Ishikawa (cell line): ENCODE results near the gene DLG3.

Experiments
- CEBPB ChIP-seq: IDR thresholded peaks from 2 replicates; pipeline ENCODE4 v1.6.1; 2012
- CREB1 ChIP-seq: IDR thresholded peaks from 2 replicates; pipeline ENCODE4 v1.6.1; 2012; ENCODE audit warnings: low read depth
- EGR1 ChIP-seq: IDR thresholded peaks from 2 replicates; pipeline ENCODE4 v1.6.1; 2012
- EP300 ChIP-seq: IDR thresholded peaks from 2 replicates; pipeline ENCODE4 v1.6.1; 2012; ENCODE audit warnings: borderline replicate concordance
- FOXM1 ChIP-seq: IDR thresholded peaks from 2 replicates; pipeline ENCODE4 v1.6.1; 2012; ENCODE audit warnings: low read depth, borderline replicate concordance
- MAX ChIP-seq: IDR thresholded peaks from 2 replicates; pipeline ENCODE4 v1.6.1; 2012
- NFIC ChIP-seq: IDR thresholded peaks from 2 replicates; pipeline ENCODE4 v1.6.1; 2012
- RAD21 ChIP-seq: IDR thresholded peaks from 2 replicates; pipeline ENCODE4 v1.6.1; 2012; ENCODE audit warnings: low read depth
- REST ChIP-seq: IDR thresholded peaks from 2 replicates; pipeline ENCODE4 v1.6.1; 2012; ENCODE audit warnings: low read depth, mild to moderate bottlenecking
- TAF1 ChIP-seq: IDR thresholded peaks from 2 replicates; pipeline ENCODE4 v1.6.1; 2012; ENCODE audit warnings: low read depth, mild to moderate bottlenecking
- TCF12 ChIP-seq: IDR thresholded peaks from 2 replicates; pipeline ENCODE4 v1.6.1; 2012; ENCODE audit warnings: low read depth
- TEAD4 ChIP-seq: IDR thresholded peaks from 2 replicates; pipeline ENCODE4 v1.6.1; 2012
- YY1 ChIP-seq: IDR thresholded peaks from 2 replicates; pipeline ENCODE4 v1.6.1; 2012; ENCODE audit warnings: low read depth
- ZBTB7A ChIP-seq: IDR thresholded peaks from 2 replicates; pipeline ENCODE4 v1.6.1; 2012; ENCODE audit warnings: low read depth
- TF ChIP-seq, protein P1 (sequence below): IDR thresholded peaks from 2 replicates; pipeline ENCODE4 v1.6.1; 2012

DLG3 gene

GRCh38 chrX:70449457-70449966, 4.9 kb downstream of the DLG3 start:
- no peak for TF ChIP-seq EP300
- TF ChIP-seq EGR1 = no peak
- TF ChIP-seq REST = no peak
- TF ChIP-seq, protein P1, sequence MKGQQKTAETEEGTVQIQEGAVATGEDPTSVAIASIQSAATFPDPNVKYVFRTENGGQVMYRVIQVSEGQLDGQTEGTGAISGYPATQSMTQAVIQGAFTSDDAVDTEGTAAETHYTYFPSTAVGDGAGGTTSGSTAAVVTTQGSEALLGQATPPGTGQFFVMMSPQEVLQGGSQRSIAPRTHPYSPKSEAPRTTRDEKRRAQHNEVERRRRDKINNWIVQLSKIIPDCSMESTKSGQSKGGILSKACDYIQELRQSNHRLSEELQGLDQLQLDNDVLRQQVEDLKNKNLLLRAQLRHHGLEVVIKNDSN = no peak
- TF ChIP-seq NFIC = no peak
- TF ChIP-seq TCF12 = no peak
- no peak for TF ChIP-seq TEAD4
- no peak for TF ChIP-seq RAD21
- no peak for TF ChIP-seq TAF1
- TF ChIP-seq CEBPB = no peak
- no peak for TF ChIP-seq CREB1
- TF ChIP-seq MAX = no peak
- no peak for TF ChIP-seq YY1
- TF ChIP-seq FOXM1 = no peak
- no peak for TF ChIP-seq ZBTB7A

DNA sequence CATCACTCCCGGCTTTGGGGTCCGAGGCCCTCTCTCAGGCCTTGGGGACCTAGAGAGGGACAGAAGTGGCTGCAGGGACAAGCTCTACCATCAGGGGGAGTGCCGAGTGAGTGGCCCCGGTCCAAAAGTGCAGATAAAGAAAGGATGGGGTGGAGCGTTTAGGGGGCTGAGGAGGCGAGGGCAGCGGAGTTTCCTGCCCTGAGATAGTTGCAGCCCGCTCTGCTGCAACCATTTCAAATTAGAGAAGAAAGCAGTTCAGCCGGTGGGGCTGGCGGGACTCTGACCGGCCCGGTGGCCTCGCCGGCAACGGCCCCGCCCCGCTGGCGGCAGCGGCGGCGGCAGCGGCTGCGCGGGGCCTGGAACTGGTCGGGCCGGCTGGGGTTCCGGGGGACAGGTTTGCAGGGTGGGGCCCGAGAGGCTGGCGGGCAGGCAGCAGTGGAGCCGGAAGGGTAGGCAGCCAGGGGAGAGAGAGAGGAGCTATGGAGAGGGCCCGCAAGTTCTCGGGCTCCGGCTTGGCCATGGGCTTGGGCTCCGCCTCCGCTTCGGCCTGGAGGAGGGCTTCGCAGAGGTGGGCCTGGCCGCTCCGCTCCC, 7.6 kb downstream of the DLG3 start:
- no peak for TF ChIP-seq YY1
- 0 out of 2 replicates have a peak, but pooled peaks have one; percentile 15 for TF ChIP-seq TCF12
- TF ChIP-seq ZBTB7A = no peak
- TF ChIP-seq EGR1 = no peak
- TF ChIP-seq NFIC = peak; percentile 58
- TF ChIP-seq TEAD4 = no peak
- 0 out of 2 replicates have a peak, but pooled peaks have one; percentile 29 for TF ChIP-seq MAX
- no peak for TF ChIP-seq CEBPB
- TF ChIP-seq, protein P1 = no peak
- TF ChIP-seq FOXM1 = no peak
- TF ChIP-seq RAD21 = no peak; the same call in 1 of the 2 replicates
- TF ChIP-seq TAF1 = no peak
- no peak for TF ChIP-seq REST
- peak; percentile 34; the same call in 1 of the 2 replicates for TF ChIP-seq EP300
- TF ChIP-seq CREB1 = no peak

DNA sequence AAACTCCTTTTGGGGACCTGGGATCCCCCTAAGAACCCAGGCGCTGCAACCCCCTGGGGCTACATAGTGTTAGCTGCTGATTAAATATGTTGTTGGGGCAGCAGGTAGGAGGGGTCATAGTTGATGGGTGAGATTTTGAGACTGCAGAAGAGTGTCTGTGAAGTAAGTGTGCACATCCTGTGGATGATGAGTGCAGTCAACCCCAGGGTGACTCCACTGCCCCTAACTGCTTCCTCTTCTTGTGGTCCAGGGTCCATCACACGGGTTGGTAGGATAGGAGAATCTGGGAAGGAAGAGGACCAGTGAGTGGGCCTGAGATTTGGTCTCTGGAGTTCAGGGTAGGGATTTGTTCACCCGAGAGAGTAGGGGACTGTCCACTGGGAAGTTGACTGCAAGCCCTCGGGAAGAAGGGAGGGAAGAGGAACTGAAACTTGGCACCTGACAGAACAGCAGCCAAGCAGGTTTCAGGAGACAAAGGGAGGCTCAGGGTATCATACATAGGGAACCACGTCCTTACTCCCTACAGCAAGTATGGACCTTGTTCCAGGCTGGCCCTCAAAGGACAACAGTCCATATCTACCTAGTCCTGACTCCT, 8.5 kb downstream of the DLG3 start:
- TF ChIP-seq MAX (no peak), CREB1 (no peak), NFIC (no peak), TEAD4 (no peak), REST (no peak), YY1 (no peak), CEBPB (no peak), TCF12 (no peak), TAF1 (no peak), FOXM1 (no peak), EGR1 (no peak), RAD21 (no peak)
